ENCODE data around the gene SCN1B.

SCN1B gene

DNA sequence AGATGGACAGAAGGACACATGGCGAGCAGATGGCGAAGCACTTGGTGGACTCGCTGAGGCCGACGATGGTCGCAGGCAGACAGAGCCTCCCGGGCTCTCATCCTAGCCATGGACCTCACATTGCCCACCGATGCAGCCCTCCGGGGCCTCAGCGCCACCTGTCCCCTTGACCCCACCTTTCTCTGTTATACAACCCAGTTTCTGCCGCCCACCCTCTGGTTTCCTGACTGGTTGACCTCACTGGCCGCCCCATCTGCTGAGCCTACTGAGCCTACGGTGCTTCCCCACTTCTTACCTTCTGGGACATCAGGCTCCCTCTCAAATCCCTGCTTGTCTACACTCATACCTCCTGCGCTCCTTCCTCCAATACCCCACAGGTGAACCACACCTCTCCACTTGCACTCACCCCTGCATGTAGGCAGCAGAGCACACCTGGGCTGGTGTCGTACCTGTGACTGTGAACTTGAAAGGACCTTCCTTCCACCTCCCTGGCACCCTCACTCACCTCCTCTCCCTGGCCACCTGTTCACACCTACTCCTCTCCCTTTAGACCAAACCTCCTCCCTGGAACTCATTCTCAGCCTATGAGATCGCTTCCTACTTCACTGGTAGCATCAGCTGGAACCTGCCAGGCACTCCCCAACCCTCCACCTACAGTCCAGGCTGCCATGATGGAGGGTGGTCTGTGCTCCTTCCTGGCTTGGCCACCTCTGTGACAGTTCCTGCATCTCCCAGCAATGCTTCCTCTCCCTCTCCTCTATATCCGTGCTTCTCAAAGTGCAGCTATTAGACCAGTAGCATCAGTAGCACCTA, 47.3 kb downstream of the SCN1B start:
- in situ Hi-C loops (cut with MboI; ENCODE audit: low pct_unique_long_range_greater_than_20kb, low sequenced_read_pairs, unreplicated experiment) = no loop called here
- TF ChIP-seq, protein P1, sequence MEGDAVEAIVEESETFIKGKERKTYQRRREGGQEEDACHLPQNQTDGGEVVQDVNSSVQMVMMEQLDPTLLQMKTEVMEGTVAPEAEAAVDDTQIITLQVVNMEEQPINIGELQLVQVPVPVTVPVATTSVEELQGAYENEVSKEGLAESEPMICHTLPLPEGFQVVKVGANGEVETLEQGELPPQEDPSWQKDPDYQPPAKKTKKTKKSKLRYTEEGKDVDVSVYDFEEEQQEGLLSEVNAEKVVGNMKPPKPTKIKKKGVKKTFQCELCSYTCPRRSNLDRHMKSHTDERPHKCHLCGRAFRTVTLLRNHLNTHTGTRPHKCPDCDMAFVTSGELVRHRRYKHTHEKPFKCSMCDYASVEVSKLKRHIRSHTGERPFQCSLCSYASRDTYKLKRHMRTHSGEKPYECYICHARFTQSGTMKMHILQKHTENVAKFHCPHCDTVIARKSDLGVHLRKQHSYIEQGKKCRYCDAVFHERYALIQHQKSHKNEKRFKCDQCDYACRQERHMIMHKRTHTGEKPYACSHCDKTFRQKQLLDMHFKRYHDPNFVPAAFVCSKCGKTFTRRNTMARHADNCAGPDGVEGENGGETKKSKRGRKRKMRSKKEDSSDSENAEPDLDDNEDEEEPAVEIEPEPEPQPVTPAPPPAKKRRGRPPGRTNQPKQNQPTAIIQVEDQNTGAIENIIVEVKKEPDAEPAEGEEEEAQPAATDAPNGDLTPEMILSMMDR (IDR thresholded peaks at IDR 0.05; ENCODE audit: extremely low read depth, insufficient read depth, missing control alignments) = no peak
- DNase-seq (ENCODE audit: low spot score) = no peak

DNA sequence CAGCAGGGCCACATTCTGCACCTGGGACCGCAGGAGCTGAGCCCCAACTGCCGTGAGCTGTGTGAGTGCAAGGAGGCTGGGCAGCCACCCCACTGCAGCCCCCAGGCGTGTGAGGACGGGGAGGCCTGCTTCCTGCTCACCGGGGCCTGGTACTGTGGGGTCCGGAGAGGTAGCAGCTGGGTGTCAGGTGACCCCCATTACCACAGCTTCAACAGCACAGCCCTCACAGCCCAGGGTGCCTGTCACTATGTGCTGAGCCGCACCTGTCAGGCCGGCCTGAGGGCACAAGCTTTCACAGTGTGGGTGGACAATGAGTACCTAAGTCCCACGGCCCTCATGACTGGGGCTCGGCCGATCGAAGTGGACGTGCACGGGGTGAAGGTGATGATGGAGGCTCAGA, 49.6 kb downstream of the SCN1B start:
- in situ Hi-C loops (cut with MboI; ENCODE audit: low pct_unique_long_range_greater_than_20kb, low sequenced_read_pairs, unreplicated experiment) = no loop called here
- DNase-seq (ENCODE audit: low spot score) = no peak

DNA sequence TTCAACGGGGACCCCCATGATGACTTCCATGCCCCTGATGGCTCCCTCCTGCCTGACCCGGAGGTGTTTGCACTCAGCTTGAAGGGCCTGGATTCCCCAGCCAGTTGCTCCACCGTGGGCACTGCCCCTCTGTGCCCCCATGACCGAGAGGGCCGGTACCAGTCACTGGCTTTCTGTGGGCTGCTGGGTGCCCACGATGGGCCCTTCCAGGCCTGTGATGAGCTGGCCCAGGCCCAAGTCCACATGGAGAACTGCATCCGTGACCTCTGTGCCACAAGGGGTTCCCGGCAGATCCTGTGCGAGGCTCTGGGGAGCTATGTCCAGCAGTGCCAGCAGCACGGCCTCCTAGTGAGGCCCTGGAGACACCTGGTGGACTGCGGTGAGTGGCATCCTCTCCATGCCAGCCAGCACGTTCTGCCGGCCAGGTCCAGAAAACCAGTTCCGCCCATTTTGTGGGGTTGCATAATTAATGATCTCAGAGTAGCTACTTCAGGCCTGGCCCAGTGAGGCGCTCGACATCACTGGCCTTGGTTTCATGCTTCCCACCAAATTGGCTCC, 50.4 kb downstream of the SCN1B start:
- TF ChIP-seq, protein P1 (IDR thresholded peaks at IDR 0.05; ENCODE audit: extremely low read depth, insufficient read depth, missing control alignments) = no peak
- in situ Hi-C loops (cut with MboI; ENCODE audit: low pct_unique_long_range_greater_than_20kb, low sequenced_read_pairs, unreplicated experiment) = no loop called here
- no peak for DNase-seq (ENCODE audit: low spot score)

More for the DNA sequence above, 49.6 kb downstream of the SCN1B start:
- TF ChIP-seq, protein P1 (IDR thresholded peaks at IDR 0.05; ENCODE audit: extremely low read depth, insufficient read depth, missing control alignments) = no peak

DNA sequence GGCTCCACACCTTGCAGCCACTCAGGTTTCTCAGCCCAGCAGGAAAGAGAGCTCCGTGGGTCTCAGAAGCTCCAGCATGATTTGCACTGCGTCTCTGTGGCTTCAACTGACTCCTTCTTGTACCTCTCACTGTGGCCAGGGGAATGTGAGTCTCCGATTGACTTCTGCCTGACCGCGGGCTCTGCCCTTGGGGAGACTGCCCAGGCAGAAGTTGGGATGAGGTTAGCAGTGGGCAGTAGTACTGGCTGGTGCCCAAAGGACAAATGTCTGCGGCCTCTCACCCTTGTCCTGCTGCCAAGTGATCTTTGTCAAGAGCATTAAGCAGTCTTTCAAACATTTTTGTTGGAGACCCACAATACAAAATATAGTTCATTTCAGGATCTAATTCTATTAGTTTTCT, 50.9 kb downstream of the SCN1B start:
- in situ Hi-C loops (cut with MboI; ENCODE audit: low pct_unique_long_range_greater_than_20kb, low sequenced_read_pairs, unreplicated experiment) = no loop called here
- no peak for DNase-seq (ENCODE audit: low spot score)
- TF ChIP-seq, protein P1 (IDR thresholded peaks at IDR 0.05; ENCODE audit: extremely low read depth, insufficient read depth, missing control alignments) = no peak

DNA sequence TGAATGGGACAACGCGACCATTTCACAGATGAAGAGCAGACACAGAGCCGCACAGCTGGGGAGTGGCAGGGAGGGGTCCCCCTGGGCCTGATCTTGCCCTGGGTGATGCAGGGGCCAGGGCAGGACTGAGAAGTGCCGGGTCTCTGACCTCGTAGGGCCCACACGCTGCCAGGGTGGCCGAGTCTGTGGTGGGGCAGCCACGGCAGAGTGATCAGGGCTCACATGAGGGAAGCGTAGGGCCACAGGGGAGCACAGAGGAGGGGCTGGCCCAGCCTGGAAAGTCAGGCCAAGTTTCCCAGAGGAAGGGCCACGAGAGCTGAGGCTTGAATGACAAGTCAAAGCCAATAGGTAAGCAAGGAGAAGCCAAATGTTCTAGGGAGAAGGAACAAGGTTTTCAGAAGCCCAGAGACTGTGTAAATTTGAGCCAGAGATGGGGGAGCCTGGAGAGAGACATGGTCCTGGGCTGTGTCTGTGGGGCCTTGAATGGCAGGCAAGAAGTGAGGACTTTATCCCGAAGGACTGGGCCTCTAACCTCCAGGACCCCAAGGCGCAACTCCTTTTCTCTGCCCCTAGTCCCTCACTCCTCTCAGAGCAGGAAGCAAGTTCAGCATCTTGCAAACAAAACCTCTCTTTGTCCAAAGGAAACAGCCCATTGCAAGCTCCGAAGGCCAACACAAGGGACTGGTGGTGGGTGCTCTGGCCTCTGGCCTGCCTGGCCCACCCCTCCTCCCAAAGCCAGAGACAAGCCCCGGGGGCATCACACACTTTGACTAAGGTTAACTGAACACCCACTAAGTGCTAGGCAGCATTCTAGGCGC, 53.6 kb downstream of the SCN1B start:
- in situ Hi-C loops (cut with MboI; ENCODE audit: low pct_unique_long_range_greater_than_20kb, low sequenced_read_pairs, unreplicated experiment) = no loop called here
- DNase-seq (ENCODE audit: low spot score) = no peak
- TF ChIP-seq, protein P1 (IDR thresholded peaks at IDR 0.05; ENCODE audit: extremely low read depth, insufficient read depth, missing control alignments) = no peak

DNA sequence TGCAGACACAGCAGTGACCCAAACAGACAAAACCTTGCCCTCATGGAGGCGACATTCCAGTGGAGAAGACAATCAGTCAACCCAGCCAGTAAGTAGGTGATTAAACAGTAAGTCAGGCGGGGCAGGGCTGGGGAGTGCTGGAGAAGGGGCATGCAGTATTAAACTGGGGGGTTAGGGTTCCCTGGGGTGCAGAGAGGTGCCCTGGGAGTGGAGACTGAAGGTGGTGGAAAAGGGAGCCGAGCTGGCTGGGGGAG, 54.2 kb downstream of the SCN1B start:
- in situ Hi-C loops (cut with MboI; ENCODE audit: low pct_unique_long_range_greater_than_20kb, low sequenced_read_pairs, unreplicated experiment) = no loop called here
- DNase-seq (ENCODE audit: low spot score) = no peak
- TF ChIP-seq, protein P1 (IDR thresholded peaks at IDR 0.05; ENCODE audit: extremely low read depth, insufficient read depth, missing control alignments) = no peak

All from GM13977 (cell line).